HTERT RPE-1 (cell line): ENCODE data around the gene ANKRD39.

Source experiments
- in situ Hi-C: fragments of 300-500 bp; cut with MboI; formaldehyde crosslinking; loops from 4 replicates; pipeline ENCODE4 v1.14.3; 2020; ENCODE audit warnings: low sequenced_read_pairs

The ANKRD39 gene

GRCh38 chr2:96859099-96859649 lies 1.4 kb upstream of the ANKRD39 start:
- in situ Hi-C loops = no loop called here

- in situ Hi-C loops = no loop called here
Observed at GRCh38 chr2:96856776-96857666, 795 bp downstream of the ANKRD39 start.

GRCh38 chr2:96853321-96853720 lies 4.5 kb downstream of the ANKRD39 start:
- in situ Hi-C loops = no loop called here

DNA sequence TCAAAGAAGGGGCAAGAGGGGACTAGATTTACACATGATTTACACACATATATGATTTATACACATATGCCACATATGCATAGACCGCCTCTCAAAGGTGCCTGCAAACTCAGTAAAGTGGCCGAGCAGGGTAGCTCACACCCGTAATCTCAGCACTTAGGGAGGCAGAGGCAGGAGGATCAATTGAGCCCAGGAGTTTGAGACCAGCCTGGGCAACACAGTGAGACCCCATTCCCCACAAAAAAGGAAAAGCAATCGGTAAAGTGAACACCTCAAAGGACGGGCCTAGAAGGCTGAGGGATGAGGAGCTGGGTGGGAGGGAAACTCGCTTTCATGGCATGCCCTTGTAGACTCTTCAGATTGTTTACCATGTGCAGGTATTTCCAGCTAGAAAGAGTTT lies 5.1 kb downstream of the ANKRD39 start:
- in situ Hi-C loops = no loop called here

- in situ Hi-C loops = no loop called here
Observed at GRCh38 chr2:96848264-96848663, 9.6 kb downstream of the ANKRD39 start.

GRCh38 chr2:96847586-96847985 lies 10.2 kb downstream of the ANKRD39 start:
- in situ Hi-C loops = no loop called here

DNA sequence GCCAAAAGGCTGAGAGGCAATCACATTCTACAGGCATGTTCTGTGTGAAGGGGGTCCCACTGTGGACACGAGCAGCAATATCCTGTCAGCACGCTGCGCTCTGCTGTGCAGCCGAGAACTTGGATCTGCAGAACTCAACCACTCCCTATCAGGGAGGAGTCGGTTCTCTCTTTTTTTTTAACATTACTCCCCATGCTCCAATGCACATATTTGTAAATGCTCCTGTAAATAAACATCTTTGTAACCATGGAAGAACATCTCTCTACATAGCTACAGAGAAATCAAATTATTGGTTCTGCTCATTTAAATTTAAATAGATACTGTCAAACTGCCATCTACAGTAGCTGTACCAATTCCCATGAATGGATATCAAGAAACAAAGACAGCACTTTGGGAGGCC lies 11.0 kb downstream of the ANKRD39 start:
- in situ Hi-C loops = no loop called here

- in situ Hi-C loops = no loop called here
Observed at GRCh38 chr2:96844405-96844808, 13.4 kb downstream of the ANKRD39 start.

DNA sequence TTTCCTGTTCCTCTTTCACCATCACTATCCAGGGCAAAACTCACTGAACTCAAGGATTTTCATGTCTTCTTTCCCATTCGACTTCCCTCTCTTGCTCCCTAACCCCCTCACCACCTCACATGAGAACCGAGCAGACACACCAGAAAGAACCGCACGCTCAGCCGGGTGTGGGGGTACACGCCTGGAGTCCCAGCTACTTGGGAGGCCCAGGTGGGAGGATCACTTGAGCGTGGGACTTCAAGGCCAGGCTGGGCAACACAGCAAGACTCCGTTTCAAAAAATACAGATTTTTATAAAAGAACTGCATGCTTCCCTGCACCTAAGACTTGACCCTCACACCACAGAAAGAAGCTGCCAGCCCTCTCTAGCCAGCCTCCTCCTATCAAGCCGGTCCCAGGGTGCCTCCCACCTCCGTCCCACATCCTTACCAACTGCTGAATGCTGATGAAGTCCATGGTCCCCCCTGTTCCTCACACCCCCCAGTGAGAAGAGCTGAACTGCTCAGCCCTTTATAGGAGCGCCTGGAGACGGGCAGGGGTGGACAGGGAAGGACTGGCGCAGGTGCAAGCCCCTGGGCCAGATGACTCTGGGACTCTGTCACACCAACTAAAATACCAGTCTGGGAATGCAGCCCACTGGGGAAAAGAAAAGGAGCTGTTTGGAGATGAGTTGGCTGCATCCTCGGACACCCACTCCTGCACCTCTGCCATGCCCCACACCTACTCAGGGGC lies 14.1 kb downstream of the ANKRD39 start, which contains the start of gene ANKRD23:
Gene ANKRD23, minus strand, starts transcription at position 484 of the 731 bp plus-strand sequence. Its CDS starts 29 bp downstream, at position 455.
- in situ Hi-C loops = no loop called here

DNA sequence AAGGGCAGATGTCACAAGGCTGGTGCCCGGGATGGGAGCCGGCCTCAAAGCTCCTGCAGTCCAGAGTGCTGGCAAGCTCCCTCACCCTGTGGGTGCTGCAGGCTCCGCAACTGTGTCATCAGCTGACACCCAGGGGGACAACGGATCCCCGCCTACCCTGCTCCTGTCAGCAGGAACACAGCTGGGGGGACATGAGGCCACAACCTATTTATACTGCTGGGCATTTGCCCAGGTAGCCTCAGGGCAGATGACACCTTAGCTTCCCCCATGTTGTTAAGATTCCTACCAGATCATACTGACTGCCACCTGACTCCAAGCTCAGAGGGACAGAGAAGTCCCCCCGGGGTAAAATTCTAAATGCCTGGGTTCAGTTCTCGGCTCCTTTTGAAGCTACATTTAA lies 15.2 kb downstream of the ANKRD39 start:
- in situ Hi-C loops = no loop called here

GRCh38 chr2:96841701-96842495 lies 15.9 kb downstream of the ANKRD39 start:
- in situ Hi-C loops = no loop called here

GRCh38 chr2:96839875-96840850 lies 17.7 kb downstream of the ANKRD39 start:
- in situ Hi-C loops = no loop called here

DNA sequence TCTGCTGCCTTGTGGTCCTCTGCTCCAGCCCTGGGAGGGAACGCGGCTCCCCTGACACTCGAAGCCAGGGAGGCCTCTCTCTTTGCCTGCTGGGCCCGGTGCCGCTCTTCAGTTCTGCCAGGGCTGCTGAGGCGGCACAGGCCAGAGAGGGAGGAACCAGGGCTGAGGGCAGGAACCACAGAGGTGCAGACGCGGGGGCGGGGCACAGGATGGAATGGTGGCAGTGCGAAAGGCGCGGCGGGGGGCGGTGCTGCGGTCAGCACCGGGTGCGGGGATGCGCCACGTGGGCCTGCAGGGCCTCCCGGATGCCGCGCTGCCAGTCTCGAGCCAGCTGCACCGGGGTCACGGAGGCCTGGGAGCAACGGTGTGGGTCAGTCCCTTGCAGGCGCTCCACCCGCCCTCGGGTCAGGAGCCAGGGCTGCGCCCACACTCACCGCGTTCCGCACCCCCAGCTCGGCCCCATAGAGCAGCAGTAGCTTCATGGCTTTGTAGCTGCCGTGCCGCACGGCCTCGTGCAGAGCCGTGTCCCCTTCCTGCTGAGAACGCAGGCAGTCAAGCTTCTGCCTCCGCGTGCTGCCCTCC lies 18.4 kb downstream of the ANKRD39 start:
- in situ Hi-C loops = no loop called here

DNA sequence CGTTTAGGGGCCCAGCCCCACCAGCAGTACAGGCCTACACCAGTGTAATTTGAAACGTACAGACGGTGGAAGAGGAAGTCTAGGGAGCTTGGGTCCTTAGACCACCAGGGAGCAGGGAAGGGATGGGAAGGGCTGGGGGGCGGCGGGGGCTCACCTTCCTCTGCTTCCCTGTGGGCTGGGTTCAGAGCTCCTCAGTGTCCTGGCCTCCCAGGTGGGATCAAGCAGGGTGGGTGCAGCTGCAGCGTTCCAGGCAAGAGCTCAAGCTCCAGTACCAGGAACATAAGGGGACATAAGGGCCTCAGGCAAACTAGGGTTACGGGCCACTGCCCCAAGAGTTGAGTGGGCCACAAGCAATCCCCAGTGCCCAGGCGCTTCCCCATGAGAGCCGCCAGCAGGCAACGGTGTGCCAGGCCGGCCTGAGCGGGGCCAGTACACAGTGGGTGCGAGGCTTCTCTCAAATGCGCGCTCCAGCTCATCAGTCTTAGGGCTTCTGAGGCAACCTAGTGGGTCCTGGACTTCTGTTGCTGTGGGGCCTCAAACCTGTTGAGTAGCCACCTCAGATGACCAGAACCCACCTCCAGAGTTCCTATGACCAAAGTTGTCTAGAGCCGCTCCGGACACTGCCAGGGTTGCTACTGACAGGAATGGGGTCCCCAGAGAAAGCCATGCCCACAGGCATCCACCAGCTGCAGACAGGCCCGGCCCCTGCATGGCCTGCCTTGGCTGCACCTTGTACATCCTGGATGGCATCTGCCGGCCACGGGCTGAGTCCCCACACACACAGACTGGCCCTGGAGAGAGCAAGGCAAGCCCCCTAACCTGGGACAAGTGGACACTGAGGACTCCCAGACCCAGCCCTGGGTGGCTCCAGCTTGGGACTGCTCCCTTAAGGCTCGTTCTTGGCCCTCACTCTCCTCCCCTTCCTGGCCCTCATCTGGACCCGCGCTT lies 19.2 kb downstream of the ANKRD39 start:
- in situ Hi-C loops = no loop called here

DNA sequence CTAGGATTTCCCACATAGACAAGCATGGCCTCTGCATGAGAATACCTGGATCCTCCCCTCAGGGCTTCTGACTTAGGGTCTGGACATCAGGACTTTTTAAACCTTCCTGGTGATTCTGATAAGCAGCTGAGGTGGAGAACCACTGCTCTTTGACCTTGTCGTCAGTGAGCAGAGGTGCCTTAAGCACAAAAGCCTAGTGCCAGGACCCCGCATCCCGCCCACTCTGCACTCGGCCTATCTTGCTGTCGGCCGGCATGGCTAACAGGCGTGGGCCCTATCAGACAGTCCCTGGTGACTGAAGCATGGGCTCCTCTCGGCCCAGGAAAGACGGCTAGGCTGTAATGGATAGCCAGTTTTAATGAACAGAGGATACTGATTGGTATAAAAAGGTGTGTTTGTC lies 20.2 kb downstream of the ANKRD39 start:
- in situ Hi-C loops = no loop called here

DNA sequence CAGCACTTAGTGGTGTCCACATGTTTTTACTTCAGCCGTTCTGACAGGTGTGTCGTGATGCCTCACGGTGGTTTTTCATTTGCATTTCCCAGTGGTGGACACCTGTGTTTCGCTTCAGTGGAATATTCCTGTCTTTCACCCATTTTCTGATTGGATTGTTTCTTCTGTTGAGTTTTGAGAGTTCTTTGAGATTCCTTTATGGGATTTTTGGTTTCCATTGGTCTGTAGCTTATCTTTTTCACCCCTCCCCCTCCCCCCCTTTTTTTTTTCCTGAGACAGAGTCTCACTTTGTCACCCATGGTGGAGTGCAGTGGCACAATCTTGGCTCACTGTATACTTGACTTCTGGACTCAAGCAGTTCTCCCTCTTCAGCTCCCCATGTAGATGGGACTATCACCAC lies 22.0 kb downstream of the ANKRD39 start:
- in situ Hi-C loops = no loop called here

GRCh38 chr2:96832754-96833507 lies 24.9 kb downstream of the ANKRD39 start:
- in situ Hi-C loops = no loop called here

DNA sequence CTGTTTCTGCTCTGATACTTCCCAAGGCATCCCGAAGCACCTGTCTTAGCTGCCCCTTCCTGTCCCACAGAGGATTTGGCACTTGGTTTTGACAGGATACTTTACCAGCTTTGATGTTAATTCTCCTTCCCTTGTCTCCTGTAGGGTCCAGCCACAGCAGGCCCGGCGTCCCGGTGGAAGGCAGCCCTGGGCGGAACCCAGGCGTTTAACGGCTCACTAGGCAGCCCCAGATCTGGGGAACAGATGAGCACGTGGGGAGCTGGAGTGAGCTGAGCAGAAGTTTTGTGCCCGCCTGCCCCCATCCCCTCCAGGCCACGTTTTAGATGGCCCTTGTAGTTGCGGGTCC lies 25.4 kb downstream of the ANKRD39 start:
- in situ Hi-C loops = no loop called here
